ENCODE data around the gene SH3PXD2A. TPM values are rescaled to one million over a fixed set of nuclear protein-coding genes. Genes with fewer than 3 reads are reported as not detected.

Gene SH3PXD2A
- total and polyA plus RNA-seq, 9 of the 15 experiments (the other 6 are each of a cell fraction or from before 2014, with no cell fraction given) = 0.41 to 9.3 (median 2.5) TPM

GRCh38 chr10:103855424-103855823 lies at the start of gene SH3PXD2A (continued):
- TF ChIP-seq ZNF407 (IDR thresholded peaks at IDR 0.05; ENCODE audit: low read depth) (no peak), TAF7 (tag; IDR thresholded peaks at IDR 0.05) (no peak), TCF3 (CRISPR knock-in tag; IDR thresholded peaks at IDR 0.05) (no peak), SAFB (IDR thresholded peaks at IDR 0.05; ENCODE audit: borderline replicate concordance, low read depth, low read length) (no peak), ZNF699 (CRISPR knock-in tag; IDR thresholded peaks at IDR 0.05; ENCODE audit: insufficient replicate concordance) (no peak), MIER1 (IDR thresholded peaks at IDR 0.05; ENCODE audit: low read depth) (no peak), KDM1A (IDR thresholded peaks at IDR 0.05) (no peak), ZNF609 (CRISPR knock-in tag; IDR thresholded peaks at IDR 0.05; ENCODE audit: borderline replicate concordance) (no peak), NCOA1 (IDR thresholded peaks at IDR 0.05; ENCODE audit: low read depth) (no peak), ZNF395 (CRISPR knock-in tag; IDR thresholded peaks at IDR 0.05) (no peak), CREB5 (CRISPR knock-in tag; IDR thresholded peaks at IDR 0.05) (no peak), EP300 (IDR thresholded peaks at IDR 0.05; ENCODE audit: low read length) (no peak)

Measured in K562 (cell line).